ENCODE data around the gene CDK14. TPM values are rescaled to one million over a fixed set of nuclear protein-coding genes. Genes with fewer than 3 reads are reported as not detected.

Gene CDK14
- total and polyA plus RNA-seq, 2 of the 8 experiments (the other 6 are each of a cell fraction or from before 2014, with no cell fraction given) = 5.5 to 47.3 TPM

GRCh38 chr7:90594751-90595317 lies 1.3 kb upstream of the CDK14 start (continued):
- TF ChIP-seq CHD7 (IDR thresholded peaks at IDR 0.05; ENCODE audit: insufficient replicate concordance, low read length) (peak; percentile 26), NRF1 (IDR thresholded peaks at IDR 0.05; ENCODE audit: low read depth, low read length) (no peak), HDAC2 (IDR thresholded peaks at IDR 0.05; ENCODE audit: borderline replicate concordance in 1 of 2, low read depth in 2 of 2, low read length in 2 of 2) (no peak), NANOG (IDR thresholded peaks at IDR 0.05; ENCODE audit: insufficient read depth, low read depth, low read length, poor library complexity, severe bottlenecking) (peak; percentile 46), SP2 (IDR thresholded peaks at IDR 0.05; ENCODE audit: low read length) (no peak), EP300 (IDR thresholded peaks at IDR 0.05; ENCODE audit: borderline replicate concordance in 1 of 2, low read depth in 2 of 2, low read length in 2 of 2) (no peak), CTBP2 (IDR thresholded peaks at IDR 0.05; ENCODE audit: borderline replicate concordance, insufficient read depth, insufficient read length, low read length) (no peak), SP4 (IDR thresholded peaks at IDR 0.05; ENCODE audit: low read length) (no peak), CHD2 (IDR thresholded peaks at IDR 0.05; ENCODE audit: low read length) (no peak), SP1 (IDR thresholded peaks at IDR 0.05; ENCODE audit: low read depth, low read length) (peak; percentile 36; the same call in 1 of the 2 replicates), ASH2L (IDR thresholded peaks at IDR 0.05; ENCODE audit: low read length) (peak; percentile 82)
